ENCODE results near the gene NES. TPM values are rescaled to one million over a fixed set of nuclear protein-coding genes. Genes with fewer than 3 reads are reported as not detected.

The NES gene
- total and polyA plus RNA-seq, 2 experiments from 2014 or later = 3.6 to 13.8 TPM

GRCh38 chr1:156725683-156726280, 48.6 kb upstream of the NES start:
- H3K27ac ChIP-seq = no peak overlapping the region
- WGBS (ENCODE audit: low lambda C conversion rate, missing lambda C conversion rate) = 17% methylated on average over 18 of the region's 18 CpGs
- no peaks in the 10 kb centered on the region for H3K36me3 ChIP-seq (replicated peaks; ENCODE audit: insufficient read depth, low read depth)
- DNase-seq (ENCODE audit: low spot score) = peak; percentile 94
- no peaks in the 10 kb centered on the region for H3K27me3 ChIP-seq
- peaks cover 67% of the 10 kb centered on the region for H3K79me2 ChIP-seq
- peaks cover 35% of the 10 kb centered on the region for H3K4me1 ChIP-seq (ENCODE audit: insufficient read depth)
- peak overlapping the region; percentile 4 for H3K4me3 ChIP-seq
- H3K9me2 ChIP-seq (replicated peaks; ENCODE audit: insufficient read depth) = no peaks in the 10 kb centered on the region
- TF ChIP-seq EZH2phosphoT487 (IDR thresholded peaks at IDR 0.05; ENCODE audit: low read depth, severe bottlenecking, unreplicated experiment) (no peak), EZH2 (IDR thresholded peaks at IDR 0.05; ENCODE audit: borderline replicate concordance) (no peak)
- TF ChIP-seq, protein P1, sequence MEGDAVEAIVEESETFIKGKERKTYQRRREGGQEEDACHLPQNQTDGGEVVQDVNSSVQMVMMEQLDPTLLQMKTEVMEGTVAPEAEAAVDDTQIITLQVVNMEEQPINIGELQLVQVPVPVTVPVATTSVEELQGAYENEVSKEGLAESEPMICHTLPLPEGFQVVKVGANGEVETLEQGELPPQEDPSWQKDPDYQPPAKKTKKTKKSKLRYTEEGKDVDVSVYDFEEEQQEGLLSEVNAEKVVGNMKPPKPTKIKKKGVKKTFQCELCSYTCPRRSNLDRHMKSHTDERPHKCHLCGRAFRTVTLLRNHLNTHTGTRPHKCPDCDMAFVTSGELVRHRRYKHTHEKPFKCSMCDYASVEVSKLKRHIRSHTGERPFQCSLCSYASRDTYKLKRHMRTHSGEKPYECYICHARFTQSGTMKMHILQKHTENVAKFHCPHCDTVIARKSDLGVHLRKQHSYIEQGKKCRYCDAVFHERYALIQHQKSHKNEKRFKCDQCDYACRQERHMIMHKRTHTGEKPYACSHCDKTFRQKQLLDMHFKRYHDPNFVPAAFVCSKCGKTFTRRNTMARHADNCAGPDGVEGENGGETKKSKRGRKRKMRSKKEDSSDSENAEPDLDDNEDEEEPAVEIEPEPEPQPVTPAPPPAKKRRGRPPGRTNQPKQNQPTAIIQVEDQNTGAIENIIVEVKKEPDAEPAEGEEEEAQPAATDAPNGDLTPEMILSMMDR (IDR thresholded peaks at IDR 0.05; ENCODE audit: poor library complexity) = peak; percentile 97
- peak overlapping the region; percentile 89 for H3K4me2 ChIP-seq
- no peaks in the 10 kb centered on the region for H3K9me3 ChIP-seq (ENCODE audit: low read depth)
- H4K20me1 ChIP-seq (ENCODE audit: insufficient read depth, poor library complexity, severe bottlenecking) = peaks cover 28% of the 10 kb centered on the region
- no peak overlapping the region for H2AFZ ChIP-seq

DNA sequence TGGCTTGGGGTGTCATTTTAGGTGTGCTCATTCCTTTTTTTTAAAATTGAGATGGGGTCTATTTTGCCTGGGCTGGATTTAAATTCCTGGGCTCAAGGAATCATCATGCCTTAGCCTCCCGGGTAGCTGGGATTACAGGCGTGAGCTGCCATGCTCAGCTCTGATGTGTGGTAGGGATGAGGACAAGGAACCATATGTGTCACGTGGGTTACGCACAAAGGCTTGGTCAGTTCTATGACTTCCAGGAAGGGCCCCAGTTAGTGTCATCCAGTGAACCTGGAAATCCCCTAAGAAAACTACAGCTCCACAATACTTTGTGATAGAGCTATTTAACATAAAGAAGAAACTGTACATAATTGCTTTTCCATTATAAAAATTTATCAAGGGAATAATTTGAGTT, 44.3 kb upstream of the NES start:
- no peaks in the 10 kb centered on the region for H3K9me2 ChIP-seq (replicated peaks; ENCODE audit: insufficient read depth)
- H3K4me2 ChIP-seq = no peak overlapping the region
- no peaks in the 10 kb centered on the region for H3K9me3 ChIP-seq (ENCODE audit: low read depth)
- no peak for DNase-seq (ENCODE audit: low spot score)
- no peak overlapping the region for H2AFZ ChIP-seq
- H3K4me3 ChIP-seq = no peak overlapping the region
- peaks cover 33% of the 10 kb centered on the region for H3K79me2 ChIP-seq
- peaks cover 23% of the 10 kb centered on the region for H4K20me1 ChIP-seq (ENCODE audit: insufficient read depth, poor library complexity, severe bottlenecking)
- no peak for TF ChIP-seq EZH2phosphoT487 (IDR thresholded peaks at IDR 0.05; ENCODE audit: low read depth, severe bottlenecking, unreplicated experiment)
- TF ChIP-seq EZH2 (IDR thresholded peaks at IDR 0.05; ENCODE audit: borderline replicate concordance) = no peak
- TF ChIP-seq, protein P1 (IDR thresholded peaks at IDR 0.05; ENCODE audit: poor library complexity) = no peak
- WGBS (ENCODE audit: low lambda C conversion rate, missing lambda C conversion rate) = 88% methylated on average over 4 of the region's 4 CpGs
- H3K27me3 ChIP-seq = no peaks in the 10 kb centered on the region
- no peak overlapping the region for H3K27ac ChIP-seq
- H3K36me3 ChIP-seq (replicated peaks; ENCODE audit: insufficient read depth, low read depth) = no peaks in the 10 kb centered on the region
- H3K4me1 ChIP-seq (ENCODE audit: insufficient read depth) = peaks cover 14% of the 10 kb centered on the region

DNA sequence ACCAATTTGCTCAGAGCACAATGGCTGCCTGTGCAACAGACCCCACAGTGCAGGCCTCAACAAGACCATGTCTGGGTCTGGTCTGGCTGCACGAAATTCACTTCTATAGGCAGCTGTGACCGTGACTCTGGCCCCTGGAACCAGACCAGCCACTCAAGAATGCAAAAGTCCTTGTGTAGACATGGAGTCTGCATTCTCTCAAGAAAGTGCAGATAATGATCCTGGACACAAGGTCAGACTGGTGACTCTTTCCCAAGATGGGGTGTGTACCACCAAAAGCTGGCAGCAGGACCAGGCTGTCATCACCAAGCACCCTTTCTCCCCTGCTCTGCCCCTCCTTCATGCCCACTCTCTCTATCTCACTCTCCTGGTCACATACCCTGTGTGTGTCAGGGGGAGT, 43.9 kb upstream of the NES start:
- 57% methylated on average over 2 of the region's 2 CpGs for WGBS (ENCODE audit: low lambda C conversion rate, missing lambda C conversion rate)

More for the DNA sequence above, 43.9 kb upstream of the NES start:
- H3K9me3 ChIP-seq (ENCODE audit: low read depth) = no peaks in the 10 kb centered on the region
- H3K4me3 ChIP-seq = no peak overlapping the region
- peaks cover 10% of the 10 kb centered on the region for H3K4me1 ChIP-seq (ENCODE audit: insufficient read depth)
- no peaks in the 10 kb centered on the region for H3K36me3 ChIP-seq (replicated peaks; ENCODE audit: insufficient read depth, low read depth)
- no peak overlapping the region for H3K4me2 ChIP-seq
- peaks cover 29% of the 10 kb centered on the region for H3K79me2 ChIP-seq
- H2AFZ ChIP-seq = no peak overlapping the region
- no peak for DNase-seq (ENCODE audit: low spot score)
- no peak overlapping the region for H3K27ac ChIP-seq
- peaks cover 19% of the 10 kb centered on the region for H4K20me1 ChIP-seq (ENCODE audit: insufficient read depth, poor library complexity, severe bottlenecking)
- no peaks in the 10 kb centered on the region for H3K27me3 ChIP-seq
- no peaks in the 10 kb centered on the region for H3K9me2 ChIP-seq (replicated peaks; ENCODE audit: insufficient read depth)
- TF ChIP-seq EZH2phosphoT487 (IDR thresholded peaks at IDR 0.05; ENCODE audit: low read depth, severe bottlenecking, unreplicated experiment) (no peak), EZH2 (IDR thresholded peaks at IDR 0.05; ENCODE audit: borderline replicate concordance) (no peak)
- TF ChIP-seq, protein P1 (IDR thresholded peaks at IDR 0.05; ENCODE audit: poor library complexity) = no peak
